ENCODE results near the gene FYN.

FYN gene

GRCh38 chr6:111674413-111674812, 198.8 kb downstream of the FYN start:
- no peak for DNase-seq

- DNase-seq = no peak
Observed at GRCh38 chr6:111673937-111674336, 199.3 kb downstream of the FYN start.

GRCh38 chr6:111673532-111673931, 199.7 kb downstream of the FYN start:
- no peak for DNase-seq

GRCh38 chr6:111672761-111673450, 200.3 kb downstream of the FYN start:
- no peak for DNase-seq

GRCh38 chr6:111669326-111669725, 203.9 kb downstream of the FYN start:
- no peak for DNase-seq

- DNase-seq = no peak
Observed at GRCh38 chr6:111668410-111668809, 204.8 kb downstream of the FYN start.

GRCh38 chr6:111667931-111668330, 205.3 kb downstream of the FYN start:
- DNase-seq = no peak

GRCh38 chr6:111666847-111667246, 206.4 kb downstream of the FYN start:
- DNase-seq = no peak

- no peak for DNase-seq
Observed at GRCh38 chr6:111664565-111665030, 208.7 kb downstream of the FYN start.

GRCh38 chr6:111663692-111664564, 209.3 kb downstream of the FYN start:
- DNase-seq = no peak

- no peak for DNase-seq
Observed at GRCh38 chr6:111662794-111663593, 210.3 kb downstream of the FYN start.

GRCh38 chr6:111662072-111662793, 211.0 kb downstream of the FYN start:
- DNase-seq = no peak

GRCh38 chr6:111661541-111662061, 211.7 kb downstream of the FYN start:
- DNase-seq = no peak

- DNase-seq = no peak
Observed at GRCh38 chr6:111660531-111660930, 212.7 kb downstream of the FYN start.

GRCh38 chr6:111658462-111659154, 214.6 kb downstream of the FYN start:
- no peak for DNase-seq

GRCh38 chr6:111657146-111657545, 216.1 kb downstream of the FYN start:
- no peak for DNase-seq

- DNase-seq = no peak
Observed at GRCh38 chr6:111653979-111654378, 219.3 kb downstream of the FYN start.

- no peak for DNase-seq
Observed at GRCh38 chr6:111653434-111653833, 219.8 kb downstream of the FYN start.

GRCh38 chr6:111652156-111652555, 221.1 kb downstream of the FYN start:
- no peak for DNase-seq

- DNase-seq = no peak
Observed at GRCh38 chr6:111651185-111652034, 221.8 kb downstream of the FYN start.

GRCh38 chr6:111650049-111650448, 223.2 kb downstream of the FYN start:
- no peak for DNase-seq

All from CD4-positive, alpha-beta T cell treated with Interleukin-4 for 1 hour (primary cell).